ENCODE measurements around the gene ATG10. TPM values are rescaled to one million over a fixed set of nuclear protein-coding genes. Genes with fewer than 3 reads are reported as not detected.

The ATG10 gene
- total and polyA plus RNA-seq, 9 donors, result 2.6 to 7.8 (median 4.6) TPM

GRCh38 chr5:82167372-82167935, 195.6 kb downstream of the ATG10 start:
- WGBS, 3 donors, result 31 to 42% (median 33%) methylated on average over 3 of the region's 3 CpGs

GRCh38 chr5:82168294-82168693, 196.5 kb downstream of the ATG10 start:
- H3K27ac ChIP-seq, result peak overlapping the region in 1 of 2 donors; percentile 41
- TF ChIP-seq CTCF (IDR thresholded peaks at IDR 0.05), result no peak
- no peak for TF ChIP-seq POLR2A (IDR thresholded peaks at IDR 0.05)
- TF ChIP-seq EP300 (IDR thresholded peaks at IDR 0.05), result no peak
- peaks cover 2% of the 10 kb centered on the region for H3K27me3 ChIP-seq
- intact Hi-C loops (cut with DNase I), result loop anchor here in 3 of 4 donors (5.0 to 10.0 kb wide), 5 partner anchors 313 to 743 kb away; partner anchors contain the start of gene SSBP2 (in 2 of the 3)
- peaks cover 4% of the 10 kb centered on the region for H3K4me1 ChIP-seq (ENCODE audit: insufficient read depth)
- no peak overlapping the region for H3K4me3 ChIP-seq
- H3K36me3 ChIP-seq, result no peaks in the 10 kb centered on the region
- no peak for DNase-seq
- H3K9me3 ChIP-seq, result no peaks in the 10 kb centered on the region

More at GRCh38 chr5:82167372-82167935, 195.6 kb downstream of the ATG10 start:
- no peak for DNase-seq
- intact Hi-C loops (cut with DNase I), result loop anchor here in 3 of 4 donors (5.0 to 10.0 kb wide), 5 partner anchors 313 to 743 kb away; partner anchors contain the start of gene SSBP2 (in 2 of the 3)
- H3K27ac ChIP-seq, result no peak overlapping the region
- peaks cover 4% of the 10 kb centered on the region for H3K4me1 ChIP-seq (ENCODE audit: insufficient read depth)
- no peaks in the 10 kb centered on the region for H3K27me3 ChIP-seq
- no peaks in the 10 kb centered on the region for H3K9me3 ChIP-seq
- no peaks in the 10 kb centered on the region for H3K36me3 ChIP-seq
- no peak for TF ChIP-seq EP300 (IDR thresholded peaks at IDR 0.05)
- TF ChIP-seq CTCF (IDR thresholded peaks at IDR 0.05), result no peak
- no peak for TF ChIP-seq POLR2A (IDR thresholded peaks at IDR 0.05)
- no peak overlapping the region for H3K4me3 ChIP-seq

- Histone ChIP-seq H3K36me3 (no peaks in the 10 kb centered on the region), H3K4me1 (ENCODE audit: insufficient read depth) (peaks cover 4% of the 10 kb centered on the region), H3K4me3 (no peak overlapping the region), H3K27me3 (peaks cover 2% of the 10 kb centered on the region), H3K9me3 (no peaks in the 10 kb centered on the region), H3K27ac (no peak overlapping the region)
- DNase-seq, result no peak
- intact Hi-C loops (cut with DNase I), result loop anchor here in 3 of 4 donors (5.0 to 10.0 kb wide), 5 partner anchors 315 to 745 kb away; partner anchors contain the start of gene SSBP2 (in 2 of the 3)
- no peak for TF ChIP-seq EP300 (IDR thresholded peaks at IDR 0.05)
- no peak for TF ChIP-seq CTCF (IDR thresholded peaks at IDR 0.05)
- TF ChIP-seq POLR2A (IDR thresholded peaks at IDR 0.05), result no peak
- 95 to 100% (median 100%) methylated on average over 1 of the region's 1 CpG for WGBS, 3 donors
Observed at GRCh38 chr5:82169892-82170291, 198.1 kb downstream of the ATG10 start.

- 56 to 78% (median 60%) methylated on average over 3 of the region's 3 CpGs for WGBS, 3 donors
- no peak overlapping the region for H3K27ac ChIP-seq
Observed at GRCh38 chr5:82174128-82174918, 202.5 kb downstream of the ATG10 start.

More at GRCh38 chr5:82174128-82174918, 202.5 kb downstream of the ATG10 start:
- no peak for TF ChIP-seq POLR2A (IDR thresholded peaks at IDR 0.05)
- TF ChIP-seq EP300 (IDR thresholded peaks at IDR 0.05), result no peak
- no peak for TF ChIP-seq CTCF (IDR thresholded peaks at IDR 0.05)
- peak in 2 of 5 donors; percentile 22 to 50 for DNase-seq
- Histone ChIP-seq H3K27me3 (peaks cover 2% of the 10 kb centered on the region), H3K4me1 (ENCODE audit: insufficient read depth) (no peaks in the 10 kb centered on the region), H3K9me3 (no peaks in the 10 kb centered on the region), H3K36me3 (no peaks in the 10 kb centered on the region), H3K4me3 (no peak overlapping the region)
- intact Hi-C loops (cut with DNase I), result no loop called here
